ENCODE results near the gene EBF3.

Gene EBF3

GRCh38 chr10:129849452-129849750 lies 114.7 kb downstream of the EBF3 start:
- TF ChIP-seq FOXP2 (optimal IDR thresholded peaks at IDR 0.05; ENCODE audit: borderline replicate concordance, extremely low read depth, extremely low read length, insufficient read depth) (no peak), REST (IDR thresholded peaks at IDR 0.05; ENCODE audit: insufficient read depth in 1 of 2, low read depth in 2 of 2, low read length in 2 of 2) (no peak), SIN3A (IDR thresholded peaks at IDR 0.05; ENCODE audit: borderline replicate concordance, insufficient read depth, low read length) (no peak), TAF1 (IDR thresholded peaks at IDR 0.05; ENCODE audit: borderline replicate concordance, insufficient read depth, low read length) (no peak), POLR2AphosphoS5 (IDR thresholded peaks at IDR 0.05; ENCODE audit: low read depth, low read length) (no peak)

- no peak for TF ChIP-seq POLR2AphosphoS5 (IDR thresholded peaks at IDR 0.05; ENCODE audit: low read depth, low read length)
- no peak for TF ChIP-seq TAF1 (IDR thresholded peaks at IDR 0.05; ENCODE audit: borderline replicate concordance, insufficient read depth, low read length)
- TF ChIP-seq SIN3A (IDR thresholded peaks at IDR 0.05; ENCODE audit: borderline replicate concordance, insufficient read depth, low read length): no peak
- no peak for TF ChIP-seq REST (IDR thresholded peaks at IDR 0.05; ENCODE audit: insufficient read depth in 1 of 2, low read depth in 2 of 2, low read length in 2 of 2)
- TF ChIP-seq FOXP2 (optimal IDR thresholded peaks at IDR 0.05; ENCODE audit: borderline replicate concordance, extremely low read depth, extremely low read length, insufficient read depth): no peak
Observed at GRCh38 chr10:129848696-129849451, 115.2 kb downstream of the EBF3 start.

- TF ChIP-seq TAF1 (IDR thresholded peaks at IDR 0.05; ENCODE audit: borderline replicate concordance, insufficient read depth, low read length): no peak
- no peak for TF ChIP-seq REST (IDR thresholded peaks at IDR 0.05; ENCODE audit: insufficient read depth in 1 of 2, low read depth in 2 of 2, low read length in 2 of 2)
- TF ChIP-seq POLR2AphosphoS5 (IDR thresholded peaks at IDR 0.05; ENCODE audit: low read depth, low read length): no peak
- no peak for TF ChIP-seq SIN3A (IDR thresholded peaks at IDR 0.05; ENCODE audit: borderline replicate concordance, insufficient read depth, low read length)
- TF ChIP-seq FOXP2 (optimal IDR thresholded peaks at IDR 0.05; ENCODE audit: borderline replicate concordance, extremely low read depth, extremely low read length, insufficient read depth): no peak
Observed at GRCh38 chr10:129847741-129848483, 116.2 kb downstream of the EBF3 start.

- TF ChIP-seq TAF1 (IDR thresholded peaks at IDR 0.05; ENCODE audit: borderline replicate concordance, insufficient read depth, low read length): no peak
- TF ChIP-seq REST (IDR thresholded peaks at IDR 0.05; ENCODE audit: insufficient read depth in 1 of 2, low read depth in 2 of 2, low read length in 2 of 2): no peak
- no peak for TF ChIP-seq SIN3A (IDR thresholded peaks at IDR 0.05; ENCODE audit: borderline replicate concordance, insufficient read depth, low read length)
- TF ChIP-seq FOXP2 (optimal IDR thresholded peaks at IDR 0.05; ENCODE audit: borderline replicate concordance, extremely low read depth, extremely low read length, insufficient read depth): no peak
- TF ChIP-seq POLR2AphosphoS5 (IDR thresholded peaks at IDR 0.05; ENCODE audit: low read depth, low read length): no peak
Observed at GRCh38 chr10:129846991-129847391, 117.1 kb downstream of the EBF3 start.

Data from PFSK-1 (cell line).